OCI-LY7 (cell line): ENCODE results near the gene FGF18. TPM values are rescaled to one million over a fixed set of nuclear protein-coding genes. Genes with fewer than 3 reads are reported as not detected.

Source experiments
- BruUV-seq: library from RNA; stranded (reverse); fragments of 400-500 nt; replicated peaks from 2 replicates; lab custom pipeline; 2021; lab: Mats Ljungman, UMichigan
- CTCF ChIA-PET: fragments of 300-600 bp; sonication (Branson Sonifier 250); formaldehyde crosslinking; loops from one replicate; lab custom pipeline; 2022; ENCODE audit warnings: antibody characterized with exemption; ENCODE audit not compliant: unreplicated experiment; lab: Charles Lee
- POLR2A ChIA-PET: fragments of 300-600 bp; sonication (Branson Sonifier 250); formaldehyde crosslinking; loops from one replicate; lab custom pipeline; 2022; ENCODE audit warnings: antibody characterized with exemption; lab: Charles Lee
- DNase-seq: peaks from one replicate; pipeline ENCODE4 v3.0.0-alpha.2; 2015; ENCODE audit warnings: low spot score
- H2AFZ ChIP-seq: fragments of 200-600 bp; sonication (generic), shearing (Covaris generic); 2 replicates; pipeline ENCODE4 v1.6.1; 2014; ENCODE audit warnings: mild to moderate bottlenecking, antibody characterized with exemption, low read length, moderate library complexity
- H3K27ac ChIP-seq: fragments of 200-600 bp; sonication (generic); 2 replicates; pipeline ENCODE4 v1.5.1; 2014; ENCODE audit warnings: mixed run types, low read depth, mild to moderate bottlenecking, moderate library complexity, low read length, inconsistent platforms; ENCODE audit not compliant: poor library complexity, severe bottlenecking
- H3K36me3 ChIP-seq: fragments of 200-600 bp; sonication (generic); 2 replicates; pipeline ENCODE4 v1.6.1; 2014; ENCODE audit warnings: mild to moderate bottlenecking, antibody characterized with exemption, low read length, moderate library complexity, mixed read lengths; ENCODE audit not compliant: insufficient read depth
- H3K4me1 ChIP-seq: fragments of 200-600 bp; sonication (generic); 2 replicates; pipeline ENCODE4 v1.5.1; 2014; ENCODE audit warnings: mild to moderate bottlenecking, low read length; ENCODE audit not compliant: insufficient read depth, poor library complexity, severe bottlenecking
- H3K4me2 ChIP-seq: fragments of 200-600 bp; sonication (generic); 2 replicates; pipeline ENCODE4 v1.6.1; 2014; ENCODE audit warnings: mild to moderate bottlenecking, low read length
- H3K4me3 ChIP-seq: fragments of 200-600 bp; sonication (generic); 2 replicates; pipeline ENCODE4 v1.5.1; 2014; ENCODE audit warnings: mild to moderate bottlenecking, low read depth, low read length; ENCODE audit not compliant: poor library complexity, severe bottlenecking
- H3K79me2 ChIP-seq: fragments of 200-600 bp; sonication (generic); 2 replicates; pipeline ENCODE4 v1.6.1; 2016; ENCODE audit warnings: low read depth, mild to moderate bottlenecking, low read length, moderate library complexity, mixed read lengths; ENCODE audit not compliant: insufficient read depth
- H3K9me2 ChIP-seq: fragments of 200-600 bp; sonication (generic); 2 replicates; pipeline ENCODE4 v1.6.1; 2016; ENCODE audit warnings: mild to moderate bottlenecking, low read length, mixed read lengths; ENCODE audit not compliant: insufficient read depth
- H3K9me3 ChIP-seq: fragments of 200-600 bp; sonication (generic); 2 replicates; pipeline ENCODE4 v1.6.1; 2014; ENCODE audit warnings: mild to moderate bottlenecking, mixed run types, low read length, mixed read lengths
- H4K20me1 ChIP-seq: fragments of 200-600 bp; sonication (generic); 2 replicates; pipeline ENCODE4 v1.6.1; 2014; ENCODE audit warnings: mild to moderate bottlenecking, antibody characterized with exemption, low read length, moderate library complexity, mixed read lengths; ENCODE audit not compliant: insufficient read depth
- CTCF ChIP-seq: fragments of 200-600 bp; sonication (generic); conservative IDR thresholded peaks from 2 replicates; pipeline ENCODE4 v1.5.1; 2014; ENCODE audit warnings: mild to moderate bottlenecking, antibody characterized with exemption, low read length, moderate library complexity, mixed read lengths
- EZH2phosphoT487 ChIP-seq: fragments of 200-600 bp; sonication (generic); IDR thresholded peaks from 2 replicates; pipeline ENCODE4 v1.6.1; 2018; ENCODE audit warnings: low read depth, borderline replicate concordance, mild to moderate bottlenecking, mixed run types, antibody characterized with exemption, low read length, moderate library complexity, mixed read lengths
- intact Hi-C: fragments of 100-400 bp; cut with micrococcal nuclease; formaldehyde crosslinking; loops from one replicate; pipeline ENCODE4 v1.10.0; 2022; ENCODE audit not compliant: unreplicated experiment
- microRNA-seq: library from miRNA; unstranded; fragments of <30 nt; microRNA quantifications from one replicate; pipeline ENCODE4 v1.2.0, GENCODE V29; 2022; ENCODE audit warnings: borderline replicate concordance
- small RNA-seq: library from RNA; depleted of rRNA; stranded (forward); fragments of <200 nt; gene quantifications from one replicate; pipeline ENCODE3, GENCODE V24; 2014
- total RNA-seq, 2 experiments: library from RNA; depleted of rRNA in 1 of 2; stranded (reverse); fragments of >200 nt in 1 of 2; shearing (Covaris generic) in 1 of 2; gene quantifications; 2 replicates each; pipeline ENCODE4 v1.2.3, GENCODE V29; 2014 to 2022

The FGF18 gene
- total RNA-seq, 2 experiments from 2014 or later = 0.16 TPM; not detected in 1

GRCh38 chr5:171506951-171507350 lies 87.5 kb downstream of the FGF18 start:
- ChIA-PET CTCF (no interaction called here), POLR2A (no interaction called here)
- Histone ChIP-seq H3K79me2 (no peaks in the 10 kb centered on the region), H3K4me3 (no peak overlapping the region), H4K20me1 (no peaks in the 10 kb centered on the region), H3K4me2 (no peak overlapping the region), H2AFZ (no peak overlapping the region), H3K9me3 (no peaks in the 10 kb centered on the region), H3K27ac (no peak overlapping the region), H3K36me3 (no peaks in the 10 kb centered on the region), H3K9me2 (no peaks in the 10 kb centered on the region), H3K4me1 (no peaks in the 10 kb centered on the region)
- BruUV-seq = no TSS peak
- TF ChIP-seq EZH2phosphoT487 (no peak), CTCF (no peak)
- no peak for DNase-seq
- intact Hi-C loops = no loop called here

Small RNAs within 50 kb of the gene (microRNA-seq; reads per million reads assigned to microRNA genes)
- gene MIR3912 = 3.0 reads per million

Small RNAs within 50 kb of the gene (small RNA-seq; reads per million reads assigned to genes)
- gene MIR3912 = 0.26 reads per million

Other genes starting within 250 kb of the FGF18 start
- not detected in 2 replicates for gene TLX3, start 110.4 kb upstream of the FGF18 start, total RNA-seq (2014; rRNA removed; shearing (Covaris generic))
- gene TLX3, start 110.4 kb upstream of the FGF18 start, total RNA-seq (2022) = not detected in 2 replicates
- 1,091 and 1,434 TPM in 2 replicates for gene NPM1, start 31.8 kb upstream of the FGF18 start, total RNA-seq (2014; rRNA removed; shearing (Covaris generic))
- gene NPM1, start 31.8 kb upstream of the FGF18 start, total RNA-seq (2022) = 2,027 and 2,059 TPM in 2 replicates